ENCODE data around the gene CALHM3. TPM values are rescaled to one million over a fixed set of nuclear protein-coding genes. Genes with fewer than 3 reads are reported as not detected.

The CALHM3 gene
- total and polyA plus RNA-seq, 3 experiments from 2014 or later: not detected

- Mint-ChIP-seq H3K4me3 (no peak overlapping the region), H3K9me3 (no peaks in the 10 kb centered on the region), H3K36me3 (peaks cover 0 to under 1% (median 0%) of the 10 kb centered on the region in 3 donors), H3K27me3 (no peaks in the 10 kb centered on the region), H3K27ac (peak overlapping the region in 4 of 8 donors; percentile 17 to 85 (median 60)), H3K4me1 (peaks cover 21 to 48% (median 29%) of the 10 kb centered on the region in 3 donors)
- peaks cover 7% of the 10 kb centered on the region for H3K4me1 ChIP-seq (ENCODE audit: insufficient read depth, low read length)
- no peak overlapping the region for H3K4me3 ChIP-seq (ENCODE audit: low read length)
- H3K9me3 ChIP-seq (ENCODE audit: low read length): no peaks in the 10 kb centered on the region
- no peaks in the 10 kb centered on the region for H3K27me3 ChIP-seq (ENCODE audit: insufficient read depth, low read length, poor library complexity, severe bottlenecking)
- ChIA-PET POLR2A (no interaction called here), CTCF (interaction anchor here (1.1 kb wide), 1 partner anchor 21 kb away, joined by 3 read pairs; no protein-coding TSS in a partner anchor)
- H3K36me3 ChIP-seq (ENCODE audit: insufficient read depth, low read length): no peaks in the 10 kb centered on the region
- no peak for DNase-seq
- H3K27ac ChIP-seq (ENCODE audit: low read depth, low read length): no peak overlapping the region
Measured at GRCh38 chr10:103457176-103457712, 21.8 kb downstream of the CALHM3 start.

DNA sequence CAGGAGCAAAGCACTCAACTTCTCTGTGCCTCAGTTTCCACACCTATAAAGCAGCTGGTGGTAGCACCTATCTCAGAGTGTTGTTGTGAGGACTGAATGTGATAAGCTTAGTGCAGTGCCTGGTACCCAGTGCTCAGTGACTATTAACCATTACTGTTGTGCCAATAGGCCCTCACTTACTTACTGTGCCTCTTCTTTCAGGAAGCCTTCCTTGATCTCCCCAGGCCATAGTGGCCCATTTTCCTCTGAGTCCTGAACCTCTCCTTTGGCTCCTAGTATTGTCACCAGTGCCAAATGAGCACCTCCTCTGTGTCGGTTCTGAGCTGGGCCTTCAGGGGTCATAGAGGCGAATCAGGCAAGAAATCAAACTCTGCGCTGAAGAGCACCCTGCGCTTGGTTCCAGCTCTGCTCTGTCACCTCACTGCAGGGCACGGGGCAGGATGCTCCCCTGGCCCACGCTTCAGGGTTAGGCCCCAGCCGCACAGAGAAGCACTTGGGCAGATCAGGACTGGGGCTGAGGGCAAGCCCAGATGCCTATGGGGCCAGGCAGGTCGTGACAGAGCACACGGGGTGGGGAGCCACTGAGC, 22.9 kb downstream of the CALHM3 start:
- H3K27ac ChIP-seq (ENCODE audit: low read depth, low read length): no peak overlapping the region
- no peaks in the 10 kb centered on the region for H3K36me3 ChIP-seq (ENCODE audit: insufficient read depth, low read length)
- ChIA-PET POLR2A (no interaction called here), CTCF (interaction anchor here (2.0 kb wide), 1 partner anchor 10 kb away, joined by 5 read pairs; no protein-coding TSS in a partner anchor)
- H3K4me1 ChIP-seq (ENCODE audit: insufficient read depth, low read length): peaks cover 7% of the 10 kb centered on the region
- H3K27me3 ChIP-seq (ENCODE audit: insufficient read depth, low read length, poor library complexity, severe bottlenecking): no peaks in the 10 kb centered on the region
- Mint-ChIP-seq H3K27me3 (no peaks in the 10 kb centered on the region), H3K9me3 (no peaks in the 10 kb centered on the region), H3K27ac (peak overlapping the region in 3 of 8 donors; percentile 27 to 72 (median 36)), H3K4me1 (peaks cover 23 to 50% (median 31%) of the 10 kb centered on the region in 3 donors), H3K36me3 (peaks cover 0 to 7% (median 0%) of the 10 kb centered on the region in 3 donors), H3K4me3 (peak overlapping the region in 2 of 7 donors; percentile 37 to 54)
- DNase-seq: no peak
- no peak overlapping the region for H3K4me3 ChIP-seq (ENCODE audit: low read length)
- H3K9me3 ChIP-seq (ENCODE audit: low read length): no peaks in the 10 kb centered on the region

- no peaks in the 10 kb centered on the region for H3K9me3 ChIP-seq (ENCODE audit: low read length)
- no peak overlapping the region for H3K27ac ChIP-seq (ENCODE audit: low read depth, low read length)
- no peak overlapping the region for H3K4me3 ChIP-seq (ENCODE audit: low read length)
- no peaks in the 10 kb centered on the region for H3K27me3 ChIP-seq (ENCODE audit: insufficient read depth, low read length, poor library complexity, severe bottlenecking)
- H3K27ac Mint-ChIP-seq: no peak overlapping the region
- peaks cover 32 to 58% (median 38%) of the 10 kb centered on the region in 3 donors for H3K4me1 Mint-ChIP-seq
- ChIA-PET POLR2A (interaction anchor here (0.6 kb wide), 1 partner anchor 484 kb away, joined by 3 read pairs; no protein-coding TSS in a partner anchor), CTCF (interaction anchor here (0.7 to 2.0 kb wide), 2 partner anchors 10 to 39 kb away, joined by 3 to 5 read pairs; no protein-coding TSS in a partner anchor)
- H3K27me3 Mint-ChIP-seq: no peaks in the 10 kb centered on the region
- peaks cover 15% of the 10 kb centered on the region for H3K4me1 ChIP-seq (ENCODE audit: insufficient read depth, low read length)
- H3K36me3 Mint-ChIP-seq: peaks cover 0 to 16% (median 1%) of the 10 kb centered on the region in 3 donors
- no peaks in the 10 kb centered on the region for H3K9me3 Mint-ChIP-seq
- no peak for DNase-seq
- H3K4me3 Mint-ChIP-seq: peak overlapping the region in 1 of 7 donors; percentile 81
- H3K36me3 ChIP-seq (ENCODE audit: insufficient read depth, low read length): no peaks in the 10 kb centered on the region
Measured at GRCh38 chr10:103455235-103455634, 23.8 kb downstream of the CALHM3 start.

GRCh38 chr10:103454026-103454425, 25.0 kb downstream of the CALHM3 start:
- Histone ChIP-seq H3K27me3 (ENCODE audit: insufficient read depth, low read length, poor library complexity, severe bottlenecking) (no peaks in the 10 kb centered on the region), H3K4me1 (ENCODE audit: insufficient read depth, low read length) (peaks cover 26% of the 10 kb centered on the region), H3K36me3 (ENCODE audit: insufficient read depth, low read length) (peaks cover 5% of the 10 kb centered on the region), H3K9me3 (ENCODE audit: low read length) (no peaks in the 10 kb centered on the region), H3K4me3 (ENCODE audit: low read length) (no peak overlapping the region), H3K27ac (ENCODE audit: low read depth, low read length) (no peak overlapping the region)
- no peak for DNase-seq
- no peaks in the 10 kb centered on the region for H3K27me3 Mint-ChIP-seq
- peak overlapping the region; percentile 3 to 94 (median 78) for H3K27ac Mint-ChIP-seq
- peaks cover 3 to 28% (median 4%) of the 10 kb centered on the region in 3 donors for H3K36me3 Mint-ChIP-seq
- POLR2A ChIA-PET: no interaction called here
- CTCF ChIA-PET: interaction anchor here (1.2 to 5.9 kb wide), 4 partner anchors 22 to 38 kb away, joined by 3 to 30 read pairs (median 18); no protein-coding TSS in a partner anchor
- H3K9me3 Mint-ChIP-seq: no peaks in the 10 kb centered on the region
- peak overlapping the region in 5 of 7 donors; percentile 81 to 98 (median 96) for H3K4me3 Mint-ChIP-seq
- H3K4me1 Mint-ChIP-seq: peaks cover 36 to 58% (median 41%) of the 10 kb centered on the region in 3 donors

DNA sequence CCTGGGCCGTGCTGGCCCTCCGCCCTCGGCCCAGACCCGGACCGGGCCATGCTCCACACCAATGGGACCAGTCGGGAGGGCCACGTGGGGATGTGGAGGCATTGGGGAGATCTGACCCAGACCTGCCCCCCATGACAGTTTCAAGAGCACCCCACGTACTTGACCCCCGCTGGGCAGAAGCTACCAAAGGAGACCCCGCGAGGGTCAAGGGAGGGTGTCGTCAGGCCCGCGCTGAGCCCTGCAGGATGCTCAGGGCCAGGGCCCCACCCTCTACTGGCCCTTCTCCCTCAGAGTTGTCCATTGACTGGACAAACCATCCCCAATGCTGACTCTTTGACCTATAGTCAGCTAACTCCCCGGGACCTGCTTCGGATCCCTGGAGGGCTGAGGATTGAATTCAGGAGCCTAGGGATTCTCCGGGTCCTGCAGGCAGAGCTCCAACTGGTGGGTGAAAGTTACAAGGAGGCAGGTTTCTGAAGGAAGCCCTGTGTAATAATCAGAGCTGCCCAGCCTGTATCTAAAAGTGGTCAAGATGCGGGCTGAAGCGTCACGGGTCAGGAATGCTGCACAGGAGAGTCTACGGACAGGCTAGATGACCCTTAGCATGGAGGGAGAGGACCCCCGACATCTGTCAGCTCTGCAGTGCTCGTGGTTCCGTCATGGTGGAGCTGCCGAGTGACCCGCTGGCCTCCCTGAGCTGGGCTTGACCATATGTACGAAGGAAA, 26.4 kb downstream of the CALHM3 start:
- H3K4me1 Mint-ChIP-seq: peaks cover 47 to 64% (median 48%) of the 10 kb centered on the region in 3 donors
- Histone ChIP-seq H3K27me3 (ENCODE audit: insufficient read depth, low read length, poor library complexity, severe bottlenecking) (no peaks in the 10 kb centered on the region), H3K36me3 (ENCODE audit: insufficient read depth, low read length) (peaks cover 8% of the 10 kb centered on the region), H3K27ac (ENCODE audit: low read depth, low read length) (no peak overlapping the region), H3K9me3 (ENCODE audit: low read length) (no peaks in the 10 kb centered on the region), H3K4me3 (ENCODE audit: low read length) (peak overlapping the region; percentile 78), H3K4me1 (ENCODE audit: insufficient read depth, low read length) (peaks cover 30% of the 10 kb centered on the region)
- H3K27me3 Mint-ChIP-seq: no peaks in the 10 kb centered on the region
- no peak for DNase-seq
- CTCF ChIA-PET: interaction anchor here (0.6 to 5.9 kb wide), 8 partner anchors 13 to 36 kb away, joined by 3 to 30 read pairs (median 8); no protein-coding TSS in a partner anchor
- H3K27ac Mint-ChIP-seq: peak overlapping the region in 7 of 8 donors; percentile 70 to 96 (median 84)
- peaks cover 7 to 37% (median 9%) of the 10 kb centered on the region in 3 donors for H3K36me3 Mint-ChIP-seq
- POLR2A ChIA-PET: interaction anchor here (0.8 to 3.8 kb wide), 4 partner anchors 9 to 33 kb away, joined by 3 to 25 read pairs (median 4); no protein-coding TSS in a partner anchor
- H3K4me3 Mint-ChIP-seq: peak overlapping the region; percentile 81 to 98 (median 96)
- no peaks in the 10 kb centered on the region for H3K9me3 Mint-ChIP-seq

DNA sequence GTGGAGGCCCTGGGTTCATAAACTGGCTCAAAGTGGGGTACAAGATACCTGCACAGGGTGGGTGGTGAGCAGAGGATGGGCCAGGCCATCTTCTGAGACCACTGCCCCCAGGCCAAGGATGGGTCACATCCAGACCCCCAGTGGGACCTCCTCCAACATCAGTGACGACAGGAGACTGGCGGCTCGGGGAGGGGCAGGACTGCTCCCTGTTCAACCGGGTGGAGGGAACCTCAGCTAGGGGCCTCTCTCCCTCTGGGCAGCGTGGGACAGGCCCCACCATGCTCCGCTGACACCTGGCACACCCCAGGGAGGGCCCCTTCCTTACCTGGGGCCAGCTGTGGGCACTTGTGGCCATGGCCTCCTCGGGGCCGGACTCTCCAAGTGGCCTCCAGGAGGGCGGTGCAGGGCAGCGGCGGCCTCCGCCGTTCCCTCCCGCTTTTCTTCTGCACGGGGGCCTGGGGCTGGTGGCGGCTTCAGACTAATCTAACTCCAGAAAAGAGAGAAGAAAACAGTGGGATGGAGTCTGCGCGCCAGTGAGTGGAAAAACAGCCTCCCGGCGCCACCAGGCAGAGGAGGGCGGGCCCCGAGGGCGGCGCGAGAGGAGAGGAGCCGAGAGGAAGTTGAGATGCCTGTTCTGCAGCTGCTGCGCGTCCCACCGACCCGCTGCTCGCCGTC, 27.1 kb downstream of the CALHM3 start, which contains the start of gene CALHM2:
TSS of gene CALHM2 (minus strand) at position 540 of the 675 bp plus-strand sequence. CDS start 2,429 bp downstream, outside the sequence.
- H3K4me3 Mint-ChIP-seq: peak within 1 kb of the TSS; percentile 81 to 98 (median 96)
- peaks cover 8% of the 10 kb centered on the region for H3K36me3 ChIP-seq (ENCODE audit: insufficient read depth, low read length)
- peak within 1 kb of the TSS; percentile 61 for H3K27ac ChIP-seq (ENCODE audit: low read depth, low read length)
- POLR2A ChIA-PET: interaction anchor here (0.8 to 3.8 kb wide), 4 partner anchors 8 to 34 kb away, joined by 3 to 25 read pairs (median 4); no protein-coding TSS in a partner anchor
- CTCF ChIA-PET: interaction anchor here (0.6 to 5.9 kb wide), 10 partner anchors 14 to 36 kb away, joined by 3 to 30 read pairs (median 8); no protein-coding TSS in a partner anchor
- peak; percentile 31 to 66 (median 38) for DNase-seq
- H3K4me1 ChIP-seq (ENCODE audit: insufficient read depth, low read length): peaks cover 30% of the 10 kb centered on the region
- peaks cover 7 to 44% (median 9%) of the 10 kb centered on the region in 3 donors for H3K36me3 Mint-ChIP-seq
- H3K27me3 ChIP-seq (ENCODE audit: insufficient read depth, low read length, poor library complexity, severe bottlenecking): no peaks in the 10 kb centered on the region
- no peaks in the 10 kb centered on the region for H3K9me3 ChIP-seq (ENCODE audit: low read length)
- H3K27me3 Mint-ChIP-seq: no peaks in the 10 kb centered on the region
- peak within 1 kb of the TSS; percentile 87 to 99 (median 95) for H3K27ac Mint-ChIP-seq
- peaks cover 51 to 67% (median 51%) of the 10 kb centered on the region in 3 donors for H3K4me1 Mint-ChIP-seq
- H3K9me3 Mint-ChIP-seq: no peaks in the 10 kb centered on the region
- peak within 1 kb of the TSS; percentile 78 for H3K4me3 ChIP-seq (ENCODE audit: low read length)

All from CD8-positive, alpha-beta memory T cell (primary cell).